ENCODE measurements around the gene KREMEN1.

DNA sequence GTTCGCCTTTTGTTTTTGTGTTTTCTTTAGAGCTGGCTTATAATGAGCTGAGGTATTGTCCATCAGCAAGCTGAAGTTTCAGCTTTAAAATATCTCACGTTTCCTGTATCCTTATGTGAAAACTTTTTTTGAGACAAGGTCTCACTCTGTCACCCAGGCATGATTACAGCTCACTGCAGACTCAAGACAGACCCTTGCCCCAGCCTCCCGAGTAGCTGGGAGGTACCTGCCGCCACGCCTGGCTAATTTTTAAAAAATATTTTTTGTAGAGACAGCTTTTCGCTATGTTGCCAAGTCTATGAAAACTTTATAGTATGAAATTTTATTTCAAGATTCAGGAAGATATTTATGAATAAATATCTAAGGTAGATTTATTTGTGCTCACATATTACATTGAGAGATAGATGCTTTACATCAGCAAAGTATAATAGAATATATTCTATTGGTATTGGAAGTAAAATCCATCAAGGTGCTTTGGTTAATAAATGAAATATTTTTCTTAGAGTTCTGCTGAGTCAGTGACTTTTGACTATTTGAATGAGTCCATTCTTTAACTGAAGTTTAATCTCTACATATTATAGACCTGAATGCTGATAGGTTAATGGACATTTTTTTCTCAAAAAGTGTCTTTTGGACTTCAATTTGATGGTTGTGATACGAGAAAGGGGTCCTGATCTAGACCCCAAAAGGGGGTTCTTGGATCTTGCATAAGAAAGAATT is 10.2 kb downstream of the KREMEN1 start:
- TF ChIP-seq EZH2phosphoT487 (IDR thresholded peaks at IDR 0.05; ENCODE audit: borderline replicate concordance, low read length): no peak
- TF ChIP-seq, protein P1, sequence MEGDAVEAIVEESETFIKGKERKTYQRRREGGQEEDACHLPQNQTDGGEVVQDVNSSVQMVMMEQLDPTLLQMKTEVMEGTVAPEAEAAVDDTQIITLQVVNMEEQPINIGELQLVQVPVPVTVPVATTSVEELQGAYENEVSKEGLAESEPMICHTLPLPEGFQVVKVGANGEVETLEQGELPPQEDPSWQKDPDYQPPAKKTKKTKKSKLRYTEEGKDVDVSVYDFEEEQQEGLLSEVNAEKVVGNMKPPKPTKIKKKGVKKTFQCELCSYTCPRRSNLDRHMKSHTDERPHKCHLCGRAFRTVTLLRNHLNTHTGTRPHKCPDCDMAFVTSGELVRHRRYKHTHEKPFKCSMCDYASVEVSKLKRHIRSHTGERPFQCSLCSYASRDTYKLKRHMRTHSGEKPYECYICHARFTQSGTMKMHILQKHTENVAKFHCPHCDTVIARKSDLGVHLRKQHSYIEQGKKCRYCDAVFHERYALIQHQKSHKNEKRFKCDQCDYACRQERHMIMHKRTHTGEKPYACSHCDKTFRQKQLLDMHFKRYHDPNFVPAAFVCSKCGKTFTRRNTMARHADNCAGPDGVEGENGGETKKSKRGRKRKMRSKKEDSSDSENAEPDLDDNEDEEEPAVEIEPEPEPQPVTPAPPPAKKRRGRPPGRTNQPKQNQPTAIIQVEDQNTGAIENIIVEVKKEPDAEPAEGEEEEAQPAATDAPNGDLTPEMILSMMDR (conservative IDR thresholded peaks at IDR 0.05; ENCODE audit: low read depth, low read length): no peak

Measured in PC-3 (cell line).